GM12891 (cell line): Measurements from ENCODE around the gene TAF13.

Experiments
- PAX5 ChIP-seq: IDR thresholded peaks from 2 replicates; pipeline ENCODE4 v1.6.1; 2011; ENCODE audit warnings: low read length, moderate library complexity, mild to moderate bottlenecking; ENCODE audit not compliant: insufficient read depth, severe bottlenecking
- POLR2A ChIP-seq: IDR thresholded peaks from 2 replicates; pipeline ENCODE4 v1.6.1; 2011; ENCODE audit warnings: low read depth, low read length, control low read depth
- POLR2AphosphoS5 ChIP-seq: IDR thresholded peaks from 2 replicates; pipeline ENCODE4 v1.6.1; 2011; ENCODE audit warnings: low read depth, low read length, control low read depth
- POU2F2 ChIP-seq: IDR thresholded peaks from 2 replicates; pipeline ENCODE4 v1.6.1; 2011; ENCODE audit warnings: low read depth, mild to moderate bottlenecking, control low read depth, low read length, moderate library complexity
- SPI1 ChIP-seq: IDR thresholded peaks from 2 replicates; pipeline ENCODE4 v1.6.1; 2011; ENCODE audit warnings: low read depth, low read length, control low read depth
- TAF1 ChIP-seq: IDR thresholded peaks from 2 replicates; pipeline ENCODE4 v1.6.1; 2011; ENCODE audit warnings: low read depth, low read length, control low read depth

DNA sequence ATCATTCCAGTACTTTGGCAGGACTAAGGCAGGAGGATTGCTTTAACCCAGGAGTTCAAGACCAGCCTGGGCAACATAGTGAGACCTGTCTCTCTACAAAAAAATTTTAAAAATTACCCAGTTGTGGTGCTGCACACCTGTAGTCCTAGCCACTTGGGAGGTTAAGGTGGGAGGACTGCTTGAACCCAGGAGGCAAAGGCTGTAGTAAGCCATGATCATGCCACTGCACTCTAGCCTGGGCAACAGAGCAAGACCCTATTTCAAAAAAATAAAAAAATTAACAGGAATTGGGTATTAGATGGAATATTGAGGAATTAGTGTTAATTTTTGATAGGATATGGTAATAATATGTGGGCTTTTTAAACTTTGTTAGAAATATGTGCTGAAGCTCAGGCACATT lies 16.8 kb downstream of the TAF13 start:
- TF ChIP-seq SPI1 (no peak), TAF1 (no peak), POLR2A (no peak), POLR2AphosphoS5 (no peak), PAX5 (no peak), POU2F2 (no peak)
